A172 (cell line): ENCODE data around the gene P4HTM. TPM values are rescaled to one million over a fixed set of nuclear protein-coding genes. Genes with fewer than 3 reads are reported as not detected.

Experiments
- DNase-seq: peaks from one replicate; pipeline ENCODE4 v3.0.0-alpha.2; 2015; ENCODE audit warnings: low spot score
- total RNA-seq: library from RNA; depleted of rRNA; stranded (reverse); fragments of >200 nt; shearing (Covaris generic); gene quantifications from 2 replicates; pipeline ENCODE4 v1.2.3, GENCODE V29; 2014

Gene P4HTM
- total RNA-seq, 1 experiment from 2014 or later, result 20.7 TPM

GRCh38 chr3:48984663-48985062, 5.4 kb upstream of the P4HTM start:
- no peak for DNase-seq

- no peak for DNase-seq
These were observed 4.1 kb upstream of the P4HTM start for GRCh38 chr3:48985831-48986376.

DNA sequence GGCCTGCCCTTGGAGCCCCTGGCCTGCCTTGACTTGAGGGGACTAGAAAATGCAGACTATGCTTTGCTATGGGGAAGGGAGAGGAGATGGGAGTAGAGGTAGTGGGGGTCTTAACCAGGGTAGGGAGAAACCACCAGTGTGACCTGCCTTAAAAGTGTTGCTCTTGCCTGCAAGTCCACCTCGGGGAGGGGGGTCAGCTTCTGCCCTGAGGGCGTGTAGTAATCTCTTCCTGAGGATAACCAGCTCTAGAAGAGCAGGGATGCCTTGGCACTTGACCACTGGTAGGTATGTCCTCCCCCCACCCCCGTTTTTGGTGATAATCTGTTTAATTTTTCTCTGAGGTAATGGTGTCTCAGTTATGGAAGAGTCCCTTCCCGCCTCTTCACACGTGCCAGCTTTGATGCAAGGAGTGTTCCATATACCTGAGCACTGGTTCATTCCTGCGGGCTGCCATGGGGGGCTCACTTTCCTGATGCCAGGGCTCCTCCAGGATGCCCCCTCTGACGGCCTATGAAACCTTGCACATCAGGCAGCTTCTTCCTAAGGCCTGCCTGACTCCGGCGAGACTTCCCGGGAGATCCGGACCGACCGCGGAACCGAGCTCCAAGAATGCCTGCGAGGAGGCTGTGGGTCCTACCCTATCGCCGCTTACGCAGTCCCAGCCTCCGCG, 780 bp upstream of the P4HTM start:
- DNase-seq, result peak; percentile 22

DNA sequence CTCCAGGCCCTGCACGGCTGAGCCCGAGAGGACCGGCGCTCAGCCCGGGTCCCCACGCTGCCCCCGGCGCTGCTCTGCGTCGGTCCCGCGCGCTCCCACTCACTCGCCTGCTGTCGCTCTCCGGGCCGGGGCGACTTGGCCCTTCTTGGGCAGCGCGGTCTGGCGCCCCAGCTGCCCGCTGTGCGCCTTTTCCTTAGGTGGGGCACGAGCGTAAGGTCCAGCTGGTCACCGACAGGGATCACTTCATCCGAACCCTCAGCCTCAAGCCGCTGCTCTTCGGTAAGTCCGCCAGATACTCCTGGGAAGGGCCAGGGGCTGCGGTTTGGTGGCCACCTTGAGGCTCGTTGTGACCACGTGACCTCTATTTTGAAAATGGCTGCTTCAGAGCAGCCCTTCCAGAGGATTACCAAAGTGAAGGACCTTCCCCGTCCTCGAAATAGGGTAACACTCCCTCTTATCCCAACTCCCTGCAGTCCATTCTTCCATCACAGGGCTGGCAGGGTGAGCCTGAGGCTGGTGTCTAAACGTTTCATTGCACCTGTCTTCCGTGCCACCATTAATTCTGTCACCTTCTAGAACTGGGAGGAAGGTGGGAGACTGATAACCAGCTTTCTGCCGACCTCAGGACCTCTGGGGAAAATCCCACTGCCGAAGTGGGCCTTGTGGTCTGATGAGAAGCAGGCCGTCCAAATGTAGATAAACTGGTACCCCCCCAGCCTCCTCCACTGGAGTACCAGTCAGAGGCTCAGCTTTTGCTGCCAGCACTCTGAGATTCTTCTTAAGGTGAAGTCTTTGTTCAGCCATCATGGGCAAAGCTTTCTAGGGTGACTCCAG, 812 bp downstream of the P4HTM start:
- DNase-seq, result no peak

DNA sequence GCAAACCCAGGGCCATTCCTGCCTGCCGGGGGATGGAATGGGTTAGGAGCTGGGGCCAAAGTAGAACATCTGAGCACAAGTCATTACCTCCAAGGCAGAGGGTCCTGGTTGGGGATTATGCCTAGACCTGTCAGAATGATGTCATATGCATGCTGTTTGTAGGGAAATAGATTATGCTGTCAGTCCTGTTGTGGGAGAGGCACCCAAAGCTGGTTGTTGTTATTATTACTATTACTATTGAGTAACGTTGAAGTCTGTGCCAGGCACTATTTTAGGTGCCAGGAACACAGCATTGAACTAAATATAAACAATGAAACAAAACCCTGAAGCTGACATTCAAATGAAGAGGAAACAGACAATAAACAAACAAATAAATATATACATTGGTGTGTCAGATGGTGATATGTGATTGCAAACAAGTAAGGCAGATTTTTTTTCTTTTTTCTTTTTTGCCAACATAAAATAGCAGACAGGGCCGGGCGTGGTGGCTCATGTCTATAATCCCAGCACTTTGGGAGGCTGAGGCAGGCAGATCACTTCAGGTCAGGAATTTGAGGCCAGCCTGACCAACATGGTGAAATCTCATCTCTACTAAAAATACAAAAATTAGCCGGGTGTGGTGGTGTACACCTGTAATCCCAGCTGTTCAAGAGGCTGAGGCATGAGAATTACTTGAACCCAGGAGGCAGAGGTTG, 2.0 kb downstream of the P4HTM start:
- DNase-seq, result no peak

- no peak for DNase-seq
These were observed 3.8 kb downstream of the P4HTM start for GRCh38 chr3:48993834-48994233.

DNA sequence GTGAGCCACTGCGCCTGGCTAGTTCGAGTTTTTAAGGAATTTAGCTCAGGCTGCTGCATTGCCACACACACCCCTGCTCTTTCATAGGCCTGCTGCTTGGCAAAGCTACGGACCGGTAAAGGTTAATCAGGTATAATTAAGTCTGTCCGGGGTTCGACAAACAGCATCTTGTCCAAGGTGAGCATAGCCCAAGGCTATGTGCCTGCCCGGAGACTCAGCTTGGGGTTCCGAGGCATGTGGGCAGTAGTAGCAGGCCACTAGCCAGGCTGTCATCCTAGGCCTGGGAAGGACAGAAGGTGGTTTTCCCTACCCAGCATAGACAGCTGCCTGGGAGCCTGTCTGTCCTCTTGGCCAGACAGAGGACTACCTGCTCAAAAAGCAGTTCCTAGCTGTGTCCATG, 6.6 kb downstream of the P4HTM start:
- no peak for DNase-seq

- no peak for DNase-seq
These were observed 7.1 kb downstream of the P4HTM start for GRCh38 chr3:48997102-48997635.

- DNase-seq, result no peak
These were observed 7.9 kb downstream of the P4HTM start for GRCh38 chr3:48997714-48998637.

DNA sequence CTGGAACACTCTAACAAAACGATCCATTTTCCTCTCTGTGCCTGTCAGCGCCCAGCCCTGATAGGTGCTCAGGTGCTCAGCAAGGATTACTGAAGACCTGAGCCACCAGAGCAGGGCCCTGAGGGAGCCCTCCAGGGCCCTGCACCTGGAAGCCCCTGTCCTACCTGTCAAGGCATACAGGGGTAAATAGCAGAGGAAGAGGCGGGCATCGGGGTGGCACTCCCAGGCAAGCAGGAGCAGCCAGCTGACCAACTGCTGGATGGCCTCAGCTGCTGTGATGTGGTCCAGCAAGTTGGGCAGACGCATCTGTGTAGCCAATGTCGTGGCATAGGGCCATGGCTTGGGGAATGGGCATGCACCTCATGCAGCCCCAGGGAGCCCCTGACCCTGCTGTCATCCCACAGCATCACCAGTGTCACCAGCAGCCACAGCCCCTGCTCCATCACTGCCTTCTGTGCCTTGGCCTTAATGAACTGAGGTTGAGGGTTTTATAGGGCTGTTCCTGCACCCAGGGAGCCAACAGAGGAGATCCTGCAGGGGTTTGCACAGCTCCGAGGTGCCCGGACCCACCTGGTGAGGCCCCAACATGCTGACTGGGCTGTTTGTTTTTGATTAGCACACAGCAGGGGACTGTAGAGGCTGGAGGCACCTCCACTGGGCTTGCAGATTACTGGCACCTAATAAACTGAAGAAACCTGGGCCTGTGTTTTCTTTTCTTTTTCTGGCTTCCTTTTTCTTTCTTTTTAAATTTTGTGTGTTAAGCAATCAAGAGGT, 9.2 kb downstream of the P4HTM start:
- no peak for DNase-seq

DNA sequence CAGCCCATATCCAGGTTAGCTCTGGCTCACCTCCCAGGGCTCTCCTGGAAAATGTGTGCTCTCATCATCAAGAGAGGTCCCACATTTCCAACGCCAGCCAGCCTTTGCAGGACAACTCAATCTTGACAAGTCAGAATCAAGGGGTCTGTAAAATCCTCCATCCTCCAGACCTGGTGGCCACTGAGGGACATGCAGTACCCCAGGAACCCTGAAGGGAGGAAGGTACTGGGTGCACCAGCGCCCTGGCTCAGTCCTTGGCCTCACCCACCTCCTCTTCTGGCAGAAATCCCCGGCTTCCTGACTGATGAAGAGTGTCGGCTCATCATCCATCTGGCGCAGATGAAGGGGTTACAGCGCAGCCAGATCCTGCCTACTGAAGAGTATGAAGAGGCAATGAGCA, 11.1 kb downstream of the P4HTM start:
- no peak for DNase-seq

DNA sequence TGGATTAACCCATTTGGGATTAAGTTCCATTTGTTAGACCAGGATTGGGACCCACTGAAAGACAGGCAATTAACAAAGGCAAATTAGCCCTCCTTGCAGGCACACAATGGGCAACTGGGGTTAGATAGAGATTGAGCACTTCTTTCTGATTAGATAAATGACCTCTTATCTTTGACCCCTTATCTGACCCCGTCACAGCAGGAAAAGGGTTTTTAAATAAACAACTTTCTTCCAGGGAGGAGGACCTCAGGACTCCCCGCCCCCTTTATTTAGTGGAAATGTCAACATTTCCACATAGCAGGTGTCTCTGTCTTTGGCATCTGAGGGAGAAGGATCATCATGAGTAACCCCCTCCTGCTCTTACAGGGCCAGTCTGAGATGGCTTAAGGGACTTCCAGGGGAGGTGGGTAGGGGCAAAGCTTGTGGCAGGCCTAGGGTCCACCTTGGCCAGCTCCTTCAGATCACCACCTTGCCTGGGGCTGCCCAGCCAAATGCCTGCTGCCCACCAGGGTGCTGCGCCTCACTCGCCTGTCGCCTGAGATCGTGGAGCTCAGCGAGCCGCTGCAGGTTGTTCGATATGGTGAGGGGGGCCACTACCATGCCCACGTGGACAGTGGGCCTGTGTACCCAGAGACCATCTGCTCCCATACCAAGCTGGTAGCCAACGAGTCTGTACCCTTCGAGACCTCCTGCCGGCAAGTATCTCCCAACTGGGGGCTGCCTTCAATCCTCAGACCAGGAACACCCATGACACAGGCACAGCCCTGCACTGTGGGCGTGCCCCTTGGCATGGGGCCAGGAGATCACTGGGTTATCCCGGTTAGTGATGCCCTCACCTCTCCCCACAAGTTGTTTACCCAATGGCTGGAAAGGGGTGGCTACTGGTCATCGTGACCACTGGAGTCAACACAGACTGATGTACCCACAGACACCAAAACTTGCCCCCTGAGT, 14.6 kb downstream of the P4HTM start:
- no peak for DNase-seq

DNA sequence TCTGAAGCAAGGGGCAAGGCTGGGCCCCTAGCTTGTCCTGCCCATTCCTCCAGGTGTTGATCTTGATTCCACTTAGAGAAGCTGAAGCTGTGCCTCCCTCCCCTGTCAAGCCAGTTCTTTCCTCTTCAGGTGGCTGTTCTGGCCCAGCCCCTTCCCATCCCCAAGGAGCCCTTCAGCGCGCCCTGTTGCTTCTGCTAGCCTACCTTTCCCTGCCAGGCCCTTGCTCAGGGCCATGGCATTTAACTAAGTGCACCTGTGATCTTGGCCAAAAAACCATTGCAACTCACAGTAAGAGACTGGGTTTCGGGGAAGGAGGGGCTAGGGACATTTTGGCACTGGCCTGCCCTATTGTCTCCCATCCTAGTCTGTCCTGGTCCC, 15.3 kb downstream of the P4HTM start:
- DNase-seq, result no peak

GRCh38 chr3:49005998-49006397, 16.0 kb downstream of the P4HTM start:
- DNase-seq, result no peak

DNA sequence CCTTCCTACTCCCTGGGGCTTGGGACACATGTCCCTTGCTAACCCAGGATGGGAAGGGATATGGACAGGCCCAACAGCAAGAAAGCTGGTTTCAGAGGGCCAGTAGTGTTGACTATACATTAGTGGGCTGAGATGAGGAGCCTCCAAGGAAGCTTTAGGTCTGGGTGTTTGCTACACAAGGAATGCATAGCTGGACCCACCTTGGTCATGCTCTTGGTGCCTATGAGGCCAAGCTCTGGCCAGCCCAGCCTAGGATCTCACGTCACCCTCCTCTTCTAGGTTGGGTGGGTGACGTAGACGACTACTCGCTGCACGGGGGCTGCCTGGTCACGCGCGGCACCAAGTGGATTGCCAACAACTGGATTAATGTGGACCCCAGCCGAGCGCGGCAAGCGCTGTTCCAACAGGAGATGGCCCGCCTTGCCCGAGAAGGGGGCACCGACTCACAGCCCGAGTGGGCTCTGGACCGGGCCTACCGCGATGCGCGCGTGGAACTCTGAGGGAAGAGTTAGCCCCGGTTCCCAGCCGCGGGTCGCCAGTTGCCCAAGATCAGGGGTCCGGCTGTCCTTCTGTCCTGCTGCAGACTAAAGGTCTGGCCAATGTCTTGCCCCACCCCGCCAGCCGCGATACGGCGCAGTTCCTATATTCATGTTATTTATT, 16.5 kb downstream of the P4HTM start:
- DNase-seq, result no peak

- DNase-seq, result peak; percentile 97
These were observed 17.2 kb downstream of the P4HTM start, which contains the start of gene WDR6 for GRCh38 chr3:49007068-49007770. Gene WDR6 (plus strand): TSS chr3:49007391. CDS start chr3:49007432, 41 bp downstream.

- peak; percentile 79 for DNase-seq
These were observed 17.9 kb downstream of the P4HTM start for GRCh38 chr3:49007771-49008528.
